LNCaP clone FGC (cell line): ENCODE results near the gene MED15.

ENCODE experiments used
- DNase-seq: peaks from one replicate; pipeline ENCODE4 v3.0.0-alpha.2; 2011; ENCODE audit warnings: low read depth
- H3K4me3 ChIP-seq: 2 replicates; pipeline ENCODE4 v1.5.1; 2011; ENCODE audit warnings: mild to moderate bottlenecking, low read depth, low read length, control low read depth
- CTCF ChIP-seq: IDR thresholded peaks from 2 replicates; pipeline ENCODE4 v1.5.1; 2012; ENCODE audit warnings: mild to moderate bottlenecking; ENCODE audit not compliant: control insufficient read depth, insufficient read depth; ENCODE audit errors: extremely low read depth

MED15 gene

GRCh38 chr22:20573833-20574615 lies 66.6 kb downstream of the MED15 start:
- no peak overlapping the region for H3K4me3 ChIP-seq
- no peak for TF ChIP-seq CTCF
- DNase-seq = no peak

GRCh38 chr22:20574920-20575353 lies 67.5 kb downstream of the MED15 start:
- no peak overlapping the region for H3K4me3 ChIP-seq
- TF ChIP-seq CTCF = no peak
- no peak for DNase-seq

- no peak for DNase-seq
- no peak overlapping the region for H3K4me3 ChIP-seq
- no peak for TF ChIP-seq CTCF
Observed at GRCh38 chr22:20575724-20576444, 68.5 kb downstream of the MED15 start.

- TF ChIP-seq CTCF = no peak
Observed at GRCh38 chr22:20576445-20576816, 69.0 kb downstream of the MED15 start.

GRCh38 chr22:20577045-20577444 lies 69.6 kb downstream of the MED15 start:
- DNase-seq = no peak
- TF ChIP-seq CTCF = no peak
- no peak overlapping the region for H3K4me3 ChIP-seq

More at GRCh38 chr22:20576445-20576816, 69.0 kb downstream of the MED15 start:
- no peak overlapping the region for H3K4me3 ChIP-seq
- DNase-seq = no peak

- DNase-seq = no peak
- H3K4me3 ChIP-seq = no peak overlapping the region
- no peak for TF ChIP-seq CTCF
Observed at GRCh38 chr22:20577549-20577975, 70.2 kb downstream of the MED15 start.
